IMR-90 (cell line): Measurements from ENCODE around the gene CHD6.

Experiments
- BHLHE40 ChIP-seq: fragments of 150-350 bp; IDR thresholded peaks from 2 replicates; pipeline ENCODE4 v1.6.1; 2016; ENCODE audit warnings: mild to moderate bottlenecking, low read depth, low read length
- CEBPB ChIP-seq: IDR thresholded peaks from 2 replicates; pipeline ENCODE4 v1.6.1; 2012; ENCODE audit warnings: low read depth, low read length, improper control_type of control experiment
- CHD1 ChIP-seq: IDR thresholded peaks from 2 replicates; pipeline ENCODE4 v1.6.1; 2012; ENCODE audit warnings: low read depth, low read length, improper control_type of control experiment
- CTCF ChIP-seq: conservative IDR thresholded peaks from 2 replicates; pipeline ENCODE4 v1.5.1; 2012; ENCODE audit warnings: mild to moderate bottlenecking, low read depth, low read length, improper control_type of control experiment
- MAFK ChIP-seq: IDR thresholded peaks from 2 replicates; pipeline ENCODE4 v1.6.1; 2012; ENCODE audit warnings: low read depth, low read length, improper control_type of control experiment
- MAZ ChIP-seq: IDR thresholded peaks from 2 replicates; pipeline ENCODE4 v1.6.1; 2012; ENCODE audit warnings: low read depth, mild to moderate bottlenecking, low read length, improper control_type of control experiment, moderate library complexity, borderline replicate concordance
- MXI1 ChIP-seq: IDR thresholded peaks from 2 replicates; pipeline ENCODE4 v1.6.1; 2012; ENCODE audit warnings: low read depth, mild to moderate bottlenecking, low read length, moderate library complexity, borderline replicate concordance
- NFE2L2 ChIP-seq: fragments of 150-350 bp; IDR thresholded peaks from 2 replicates; pipeline ENCODE4 v1.6.1; 2016; ENCODE audit warnings: low read depth, mild to moderate bottlenecking, low read length
- POLR2A ChIP-seq: IDR thresholded peaks from 2 replicates; pipeline ENCODE4 v1.6.1; 2012; ENCODE audit warnings: mild to moderate bottlenecking, low read depth, low read length
- RAD21 ChIP-seq: IDR thresholded peaks from 2 replicates; pipeline ENCODE4 v1.6.1; 2012; ENCODE audit warnings: low read length, improper control_type of control experiment
- RCOR1 ChIP-seq: IDR thresholded peaks from 2 replicates; pipeline ENCODE4 v1.6.1; 2012; ENCODE audit warnings: mild to moderate bottlenecking, low read length, improper control_type of control experiment; ENCODE audit not compliant: insufficient replicate concordance
- RFX5 ChIP-seq: IDR thresholded peaks from 2 replicates; pipeline ENCODE4 v1.8.0; 2012; ENCODE audit warnings: low read depth, mild to moderate bottlenecking, low read length, moderate library complexity
- SMC3 ChIP-seq: fragments of 150-350 bp; IDR thresholded peaks from 2 replicates; pipeline ENCODE4 v1.6.1; 2016; ENCODE audit warnings: low read depth, mild to moderate bottlenecking, antibody characterized with exemption, low read length, moderate library complexity
- USF2 ChIP-seq: fragments of 150-350 bp; IDR thresholded peaks from 2 replicates; pipeline ENCODE4 v1.6.1; 2017; ENCODE audit warnings: mild to moderate bottlenecking, antibody characterized with exemption, low read length, low read depth

- TF ChIP-seq CTCF (no peak), NFE2L2 (no peak), POLR2A (no peak), USF2 (peak; percentile 82), MAZ (no peak), SMC3 (no peak), RCOR1 (no peak), RAD21 (no peak), CHD1 (no peak), CEBPB (peak; percentile 51; the same call in 1 of the 2 replicates), BHLHE40 (peak; percentile 38; the same call in 1 of the 2 replicates), RFX5 (no peak), MXI1 (peak; percentile 84), MAFK (no peak)
These were observed 189.9 kb downstream of the CHD6 start for GRCh38 chr20:41428285-41428684.
